OCI-M2 (cell line): Measurements from ENCODE around the gene PRKAR2A.
"Not testable (repeated sequence)": the region's sequence is repeated elsewhere in the genome, so short reads cannot be mapped to it uniquely, and the experiment has no call there.

Experiments
- DNase-seq: peaks from one replicate; lab custom pipeline; 2025; ENCODE audit not compliant: unreplicated experiment; lab: John Stamatoyannopoulos, UW

The PRKAR2A gene

GRCh38 chr3:48837163-48837562 is 10.5 kb downstream of the PRKAR2A start:
- DNase-seq: no peak

GRCh38 chr3:48835650-48836366 is 11.9 kb downstream of the PRKAR2A start:
- no peak for DNase-seq

- no peak for DNase-seq
Measured at GRCh38 chr3:48832684-48833083, 15.0 kb downstream of the PRKAR2A start.

- no peak for DNase-seq
Measured at GRCh38 chr3:48830715-48831114, 17.0 kb downstream of the PRKAR2A start.

- not testable (repeated sequence) for DNase-seq
Measured at GRCh38 chr3:48829525-48829924, 18.1 kb downstream of the PRKAR2A start.

GRCh38 chr3:48827874-48828273 is 19.8 kb downstream of the PRKAR2A start:
- DNase-seq: not testable (repeated sequence)

- no peak for DNase-seq
Measured at GRCh38 chr3:48826451-48826850, 21.2 kb downstream of the PRKAR2A start.

GRCh38 chr3:48820612-48821324 is 26.9 kb downstream of the PRKAR2A start:
- no peak for DNase-seq

- DNase-seq: no peak
Measured at GRCh38 chr3:48819234-48820221, 28.1 kb downstream of the PRKAR2A start.

GRCh38 chr3:48811524-48811923 is 36.1 kb downstream of the PRKAR2A start:
- DNase-seq: no peak

- no peak for DNase-seq
Measured at GRCh38 chr3:48804930-48805329, 42.7 kb downstream of the PRKAR2A start.

GRCh38 chr3:48800831-48801230 is 46.8 kb downstream of the PRKAR2A start:
- DNase-seq: not testable (repeated sequence)

- no peak for DNase-seq
Measured at GRCh38 chr3:48798998-48799397, 48.7 kb downstream of the PRKAR2A start.

- DNase-seq: no peak
Measured at GRCh38 chr3:48797626-48798025, 50.0 kb downstream of the PRKAR2A start.

GRCh38 chr3:48795997-48796732 is 51.5 kb downstream of the PRKAR2A start:
- DNase-seq: no peak

- not testable (repeated sequence) for DNase-seq
Measured at GRCh38 chr3:48793484-48793883, 54.2 kb downstream of the PRKAR2A start.

GRCh38 chr3:48789665-48790064 is 58.0 kb downstream of the PRKAR2A start:
- no peak for DNase-seq

GRCh38 chr3:48788544-48789162 is 59.0 kb downstream of the PRKAR2A start:
- DNase-seq: no peak

- DNase-seq: no peak
Measured at GRCh38 chr3:48784426-48785120, 63.1 kb downstream of the PRKAR2A start.

- no peak for DNase-seq
Measured at GRCh38 chr3:48783304-48783703, 64.4 kb downstream of the PRKAR2A start.
